SU-DHL-6 (cell line): ENCODE data around the gene SIRT6.
"Not testable (repeated sequence)": the region's sequence is repeated elsewhere in the genome, so short reads cannot be mapped to it uniquely, and the experiment has no call there.

Experiments
- H2AFZ ChIP-seq: fragments of 200-600 bp; sonication (generic); 2 replicates; pipeline ENCODE4 v1.6.1; 2014; ENCODE audit warnings: low read depth, mild to moderate bottlenecking, moderate library complexity, mixed read lengths, antibody characterized with exemption, low read length; ENCODE audit not compliant: severe bottlenecking
- H3F3A ChIP-seq: fragments of 200-600 bp; shearing (Covaris generic); 2 replicates; pipeline ENCODE4 v1.6.0; 2016; ENCODE audit warnings: antibody characterized with exemption, mild to moderate bottlenecking; ENCODE audit not compliant: insufficient read depth
- H3K27ac ChIP-seq: fragments of 200-600 bp; sonication (generic); 2 replicates; pipeline ENCODE4 v1.5.1; 2016; ENCODE audit warnings: low read depth, mild to moderate bottlenecking, low read length, moderate library complexity, mixed read lengths
- H3K27me3 ChIP-seq: fragments of 200-600 bp; sonication (generic), shearing (Covaris generic); 2 replicates; pipeline ENCODE4 v1.6.0; 2014; ENCODE audit warnings: mild to moderate bottlenecking, low read length
- H3K36me3 ChIP-seq: fragments of 200-600 bp; sonication (generic); 2 replicates; pipeline ENCODE4 v1.6.1; 2014; ENCODE audit warnings: mild to moderate bottlenecking, low read length, mixed read lengths
- H3K4me2 ChIP-seq: fragments of 300-600, 200-600 bp; shearing (Covaris generic), sonication (generic); 2 replicates; pipeline ENCODE4 v1.6.0; 2014; ENCODE audit warnings: low read length, low read depth, mild to moderate bottlenecking; ENCODE audit not compliant: poor library complexity, severe bottlenecking
- H3K4me3 ChIP-seq: fragments of 200-600 bp; sonication (generic); 2 replicates; pipeline ENCODE4 v1.5.1; 2014; ENCODE audit warnings: antibody characterized with exemption, low read length, mild to moderate bottlenecking, mixed read lengths; ENCODE audit not compliant: insufficient read depth, poor library complexity, severe bottlenecking
- H3K79me2 ChIP-seq: fragments of 200-600 bp; sonication (generic); 2 replicates; pipeline ENCODE4 v1.6.1; 2014; ENCODE audit warnings: mild to moderate bottlenecking, low read length, moderate library complexity; ENCODE audit not compliant: insufficient read depth
- H3K9ac ChIP-seq: fragments of 200-600 bp; sonication (generic); 2 replicates; pipeline ENCODE4 v1.7.0; 2014; ENCODE audit warnings: mild to moderate bottlenecking, low read length
- H3K9me2 ChIP-seq: fragments of 200-600 bp; sonication (generic); replicated peaks from 2 replicates; pipeline ENCODE4 v1.6.1; 2014; ENCODE audit warnings: low read length; ENCODE audit not compliant: insufficient read depth
- H3K9me3 ChIP-seq: fragments of 200-600 bp; sonication (generic); 2 replicates; pipeline ENCODE4 v1.6.1; 2014; ENCODE audit warnings: low read length, mixed read lengths; ENCODE audit not compliant: insufficient read depth
- H4K20me1 ChIP-seq: fragments of 200-600 bp; sonication (generic); 2 replicates; pipeline ENCODE4 v1.6.1; 2014; ENCODE audit warnings: low read depth, mild to moderate bottlenecking, antibody characterized with exemption, low read length, moderate library complexity, mixed read lengths
- EZH2phosphoT487 ChIP-seq: fragments of 200-600 bp; sonication (generic), shearing (Covaris generic); conservative IDR thresholded peaks from 2 replicates; pipeline ENCODE4 v1.6.1; 2018; ENCODE audit warnings: mild to moderate bottlenecking, antibody characterized with exemption, low read length, moderate library complexity, mixed read lengths
- TF ChIP-seq, protein P1 (sequence below): fragments of 200-600 bp; sonication (generic); IDR thresholded peaks from one replicate; pipeline ENCODE4 v1.5.1; 2017; ENCODE audit warnings: antibody characterized with exemption, mild to moderate bottlenecking, low read length, moderate library complexity; ENCODE audit not compliant: insufficient read depth, poor library complexity, severe bottlenecking

The SIRT6 gene

DNA sequence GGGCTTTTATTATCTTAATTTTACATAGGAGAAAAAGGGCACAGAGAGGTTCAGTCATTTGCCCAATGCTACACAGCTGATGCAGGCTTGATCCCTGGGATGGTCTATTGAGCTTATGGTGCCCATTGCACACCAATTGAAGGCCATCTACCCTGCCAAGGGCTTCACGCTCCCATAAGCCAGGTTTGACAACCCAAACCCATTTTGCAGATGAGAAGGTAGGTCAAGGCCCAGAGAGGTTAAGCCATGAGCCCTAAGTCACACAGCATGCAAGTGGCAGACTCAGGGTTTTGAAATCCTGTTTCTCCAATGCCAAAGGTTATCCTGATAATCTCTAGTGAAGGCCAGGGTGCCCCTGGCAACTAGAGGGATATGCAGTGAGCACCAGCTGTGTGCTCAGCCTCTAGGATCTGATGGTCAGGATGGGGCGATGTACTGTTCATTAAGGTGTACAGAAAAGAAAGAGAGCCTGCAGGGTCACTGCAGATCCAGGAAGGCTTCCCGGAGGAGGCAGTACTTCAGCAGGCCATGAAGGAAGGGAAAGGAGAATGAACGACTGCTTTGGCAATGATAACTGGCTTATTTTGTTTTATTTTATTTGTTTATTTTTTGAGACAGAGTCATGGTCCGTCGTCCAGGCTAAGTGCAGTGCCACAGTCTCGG is 20.8 kb downstream of the SIRT6 start:
- no peaks in the 10 kb centered on the region for H3F3A ChIP-seq
- TF ChIP-seq, protein P1, sequence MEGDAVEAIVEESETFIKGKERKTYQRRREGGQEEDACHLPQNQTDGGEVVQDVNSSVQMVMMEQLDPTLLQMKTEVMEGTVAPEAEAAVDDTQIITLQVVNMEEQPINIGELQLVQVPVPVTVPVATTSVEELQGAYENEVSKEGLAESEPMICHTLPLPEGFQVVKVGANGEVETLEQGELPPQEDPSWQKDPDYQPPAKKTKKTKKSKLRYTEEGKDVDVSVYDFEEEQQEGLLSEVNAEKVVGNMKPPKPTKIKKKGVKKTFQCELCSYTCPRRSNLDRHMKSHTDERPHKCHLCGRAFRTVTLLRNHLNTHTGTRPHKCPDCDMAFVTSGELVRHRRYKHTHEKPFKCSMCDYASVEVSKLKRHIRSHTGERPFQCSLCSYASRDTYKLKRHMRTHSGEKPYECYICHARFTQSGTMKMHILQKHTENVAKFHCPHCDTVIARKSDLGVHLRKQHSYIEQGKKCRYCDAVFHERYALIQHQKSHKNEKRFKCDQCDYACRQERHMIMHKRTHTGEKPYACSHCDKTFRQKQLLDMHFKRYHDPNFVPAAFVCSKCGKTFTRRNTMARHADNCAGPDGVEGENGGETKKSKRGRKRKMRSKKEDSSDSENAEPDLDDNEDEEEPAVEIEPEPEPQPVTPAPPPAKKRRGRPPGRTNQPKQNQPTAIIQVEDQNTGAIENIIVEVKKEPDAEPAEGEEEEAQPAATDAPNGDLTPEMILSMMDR = no peak
- TF ChIP-seq EZH2phosphoT487 = no peak
- H3K27me3 ChIP-seq = no peaks in the 10 kb centered on the region
- no peak overlapping the region for H2AFZ ChIP-seq
- H3K79me2 ChIP-seq = no peaks in the 10 kb centered on the region
- H4K20me1 ChIP-seq = no peaks in the 10 kb centered on the region
- H3K27ac ChIP-seq = no peak overlapping the region
- H3K4me2 ChIP-seq = no peak overlapping the region
- H3K4me3 ChIP-seq = no peak overlapping the region
- H3K36me3 ChIP-seq = no peaks in the 10 kb centered on the region
- H3K9me3 ChIP-seq = no peaks in the 10 kb centered on the region
- no peak overlapping the region for H3K9ac ChIP-seq
- no peaks in the 10 kb centered on the region for H3K9me2 ChIP-seq

DNA sequence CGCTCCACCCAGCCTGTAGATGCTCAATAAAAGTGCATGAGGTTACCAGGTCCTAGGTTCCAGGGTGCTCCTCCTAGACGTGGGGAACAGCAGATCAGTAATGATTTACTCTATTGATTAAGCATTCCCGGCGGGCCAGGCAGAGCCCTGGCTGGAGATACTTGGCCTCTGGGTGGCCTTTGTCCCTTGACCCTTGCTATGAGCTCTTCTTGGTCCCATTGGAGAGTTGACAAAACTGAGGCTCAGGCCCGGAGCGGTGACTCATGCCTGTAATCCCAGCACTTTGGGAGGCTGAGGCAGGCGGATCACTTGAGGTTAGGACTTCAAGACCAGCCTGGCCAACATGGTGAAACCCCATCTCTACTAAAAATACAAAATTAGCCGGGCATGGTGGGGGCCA is 24.4 kb downstream of the SIRT6 start:
- not testable (repeated sequence) for H3K36me3 ChIP-seq, H2AFZ ChIP-seq, H3K27me3 ChIP-seq, H3K9me2 ChIP-seq, H3F3A ChIP-seq, H4K20me1 ChIP-seq, H3K4me2 ChIP-seq, H3K27ac ChIP-seq, H3K4me3 ChIP-seq, H3K9ac ChIP-seq, H3K9me3 ChIP-seq, H3K79me2 ChIP-seq

DNA sequence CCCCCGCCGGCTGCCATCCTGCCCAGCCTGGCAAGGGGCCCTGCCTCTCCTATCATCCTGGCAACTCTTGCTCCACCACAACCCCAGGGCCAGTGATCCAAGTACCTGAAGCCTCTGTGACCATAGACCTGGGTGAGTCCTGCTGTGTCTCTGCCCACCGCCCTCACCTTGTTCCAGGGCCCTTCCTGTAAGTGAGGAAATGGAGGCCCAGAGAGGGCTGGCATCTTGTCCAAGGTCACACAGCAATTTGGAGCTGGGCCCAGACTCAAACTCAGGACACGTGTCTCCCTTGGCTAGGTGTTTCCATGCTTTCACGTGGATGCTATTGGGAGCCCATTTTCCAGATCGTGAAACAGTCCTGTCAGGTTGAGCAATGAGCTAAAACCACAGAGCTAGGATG is 25.2 kb downstream of the SIRT6 start:
- Histone ChIP-seq H3K27me3 (no peaks in the 10 kb centered on the region), H3F3A (no peaks in the 10 kb centered on the region), H3K9me2 (no peaks in the 10 kb centered on the region), H3K27ac (no peak overlapping the region), H3K36me3 (no peaks in the 10 kb centered on the region), H3K79me2 (no peaks in the 10 kb centered on the region), H3K9ac (no peak overlapping the region), H2AFZ (no peak overlapping the region), H4K20me1 (no peaks in the 10 kb centered on the region), H3K4me2 (no peak overlapping the region), H3K4me3 (no peak overlapping the region), H3K9me3 (no peaks in the 10 kb centered on the region)
- TF ChIP-seq, protein P1 = no peak
- no peak for TF ChIP-seq EZH2phosphoT487

DNA sequence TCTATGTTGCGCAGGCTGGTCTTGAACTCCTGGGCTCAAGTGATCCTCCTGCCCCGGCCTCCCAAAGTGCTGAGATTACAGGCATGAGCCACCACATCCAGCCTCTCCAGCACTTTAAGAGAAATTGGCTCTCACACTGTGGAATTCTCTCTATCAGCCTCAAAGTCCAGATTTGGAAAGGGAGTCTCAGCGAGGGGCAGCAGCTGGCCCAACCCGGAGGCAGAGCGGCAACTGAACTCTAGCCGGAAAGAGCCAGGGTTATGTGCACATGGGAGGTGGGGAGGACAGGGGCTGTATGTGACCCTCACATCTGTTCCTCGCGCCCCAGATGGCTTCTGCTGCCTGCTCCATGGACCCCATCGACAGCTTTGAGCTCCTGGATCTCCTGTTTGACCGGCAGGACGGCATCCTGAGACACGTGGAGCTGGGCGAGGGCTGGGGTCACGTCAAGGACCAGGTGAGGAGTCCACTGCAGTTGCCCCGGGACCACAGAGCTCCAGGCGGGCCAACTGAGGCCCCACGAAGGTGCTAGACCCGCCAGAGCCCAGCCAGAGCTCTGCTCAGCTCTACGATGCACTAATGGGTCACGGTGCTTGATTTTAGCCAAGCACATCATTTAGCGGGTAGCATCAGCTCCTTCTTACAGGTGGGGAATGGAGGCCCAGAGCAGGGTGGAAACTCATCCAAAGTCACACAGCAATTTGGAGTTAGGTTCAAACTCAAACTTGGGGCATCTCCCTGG is 27.6 kb downstream of the SIRT6 start:
- Histone ChIP-seq H3K4me2 (no peak overlapping the region), H3K4me3 (no peak overlapping the region), H4K20me1 (no peaks in the 10 kb centered on the region), H2AFZ (no peak overlapping the region), H3K9me2 (no peaks in the 10 kb centered on the region), H3K27me3 (no peaks in the 10 kb centered on the region), H3K27ac (no peak overlapping the region), H3K36me3 (no peaks in the 10 kb centered on the region), H3F3A (no peaks in the 10 kb centered on the region), H3K9ac (no peak overlapping the region), H3K79me2 (no peaks in the 10 kb centered on the region), H3K9me3 (no peaks in the 10 kb centered on the region)
- TF ChIP-seq, protein P1 = no peak
- TF ChIP-seq EZH2phosphoT487 = no peak
